Glutamatergic neuron (in vitro differentiated cells): ENCODE measurements around the gene ZNF253. TPM values are rescaled to one million over a fixed set of nuclear protein-coding genes. Genes with fewer than 3 reads are reported as not detected.
"Not testable (repeated sequence)": the region's sequence is repeated elsewhere in the genome, so short reads cannot be mapped to it uniquely, and the experiment has no call there.

Experiments used
- DNase-seq: peaks from one replicate; pipeline ENCODE4 v3.0.0; 2022
- H3K27ac Mint-ChIP-seq: one replicate; pipeline ENCODE4 v1.8.0; 2020; ENCODE audit warnings: mild to moderate bottlenecking, mixed read lengths, inconsistent platforms; ENCODE audit not compliant: unreplicated experiment
- H3K27me3 Mint-ChIP-seq: one replicate; pipeline ENCODE4 v1.8.0; 2020; ENCODE audit warnings: mild to moderate bottlenecking, moderate library complexity, mixed read lengths, inconsistent platforms; ENCODE audit not compliant: unreplicated experiment
- H3K36me3 Mint-ChIP-seq: one replicate; pipeline ENCODE4 v1.8.0; 2020; ENCODE audit warnings: mild to moderate bottlenecking, mixed read lengths, inconsistent platforms; ENCODE audit not compliant: unreplicated experiment
- H3K4me1 Mint-ChIP-seq: one replicate; pipeline ENCODE4 v1.8.0; 2020; ENCODE audit warnings: mild to moderate bottlenecking, low read depth, mixed read lengths, inconsistent platforms; ENCODE audit not compliant: unreplicated experiment
- H3K4me3 Mint-ChIP-seq: one replicate; pipeline ENCODE4 v1.8.0; 2020; ENCODE audit warnings: mild to moderate bottlenecking, mixed read lengths, inconsistent platforms; ENCODE audit not compliant: unreplicated experiment
- H3K9me3 Mint-ChIP-seq: one replicate; pipeline ENCODE4 v1.8.0; 2020; ENCODE audit warnings: mild to moderate bottlenecking, moderate library complexity, mixed read lengths, inconsistent platforms; ENCODE audit not compliant: unreplicated experiment
- total RNA-seq: library from RNA; stranded (reverse); fragmentation: NEBNext Ultra II Directional; extraction: Animal tissue kit (Norgen Biotek cat#: 25700); gene quantifications from one replicate; pipeline ENCODE4 v1.2.1, GENCODE V29; 2021; ENCODE audit not compliant: unreplicated experiment
- TF ChIP-seq, protein P1 (sequence below): fragments of 200-600 bp; sonication (generic); IDR thresholded peaks from one replicate; pipeline ENCODE4 v1.5.0; 2021; ENCODE audit not compliant: partially characterized antibody, unreplicated experiment

Gene ZNF253
- total RNA-seq, 1 donor from 2014 or later = 56.0 TPM

DNA sequence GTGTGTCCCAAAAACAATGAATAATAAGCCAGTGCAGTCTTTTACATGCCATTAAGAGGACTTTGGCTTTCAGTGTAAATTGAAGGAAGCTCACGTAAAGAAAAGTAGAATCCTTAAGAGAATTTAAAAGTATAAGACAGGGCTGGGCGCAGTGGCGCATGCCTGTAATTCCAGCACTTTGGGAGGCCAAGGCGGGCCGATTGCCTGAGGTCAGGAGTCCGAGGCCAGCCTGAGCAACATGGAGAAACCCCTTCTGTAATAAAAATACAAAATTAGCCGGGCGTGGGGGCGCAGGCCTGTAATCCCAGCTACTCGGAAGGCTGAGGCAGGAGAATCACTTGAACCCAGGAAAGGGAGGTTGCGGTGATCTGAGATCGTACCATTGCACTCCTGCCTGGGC is 17.9 kb upstream of the ZNF253 start:
- TF ChIP-seq, protein P1, sequence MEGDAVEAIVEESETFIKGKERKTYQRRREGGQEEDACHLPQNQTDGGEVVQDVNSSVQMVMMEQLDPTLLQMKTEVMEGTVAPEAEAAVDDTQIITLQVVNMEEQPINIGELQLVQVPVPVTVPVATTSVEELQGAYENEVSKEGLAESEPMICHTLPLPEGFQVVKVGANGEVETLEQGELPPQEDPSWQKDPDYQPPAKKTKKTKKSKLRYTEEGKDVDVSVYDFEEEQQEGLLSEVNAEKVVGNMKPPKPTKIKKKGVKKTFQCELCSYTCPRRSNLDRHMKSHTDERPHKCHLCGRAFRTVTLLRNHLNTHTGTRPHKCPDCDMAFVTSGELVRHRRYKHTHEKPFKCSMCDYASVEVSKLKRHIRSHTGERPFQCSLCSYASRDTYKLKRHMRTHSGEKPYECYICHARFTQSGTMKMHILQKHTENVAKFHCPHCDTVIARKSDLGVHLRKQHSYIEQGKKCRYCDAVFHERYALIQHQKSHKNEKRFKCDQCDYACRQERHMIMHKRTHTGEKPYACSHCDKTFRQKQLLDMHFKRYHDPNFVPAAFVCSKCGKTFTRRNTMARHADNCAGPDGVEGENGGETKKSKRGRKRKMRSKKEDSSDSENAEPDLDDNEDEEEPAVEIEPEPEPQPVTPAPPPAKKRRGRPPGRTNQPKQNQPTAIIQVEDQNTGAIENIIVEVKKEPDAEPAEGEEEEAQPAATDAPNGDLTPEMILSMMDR = no peak
- no peak for DNase-seq
- Mint-ChIP-seq H3K27ac (no peak overlapping the region), H3K36me3 (peaks cover 4% of the 10 kb centered on the region), H3K9me3 (peaks cover 1% of the 10 kb centered on the region), H3K27me3 (no peaks in the 10 kb centered on the region), H3K4me1 (no peaks in the 10 kb centered on the region), H3K4me3 (no peak overlapping the region)

DNA sequence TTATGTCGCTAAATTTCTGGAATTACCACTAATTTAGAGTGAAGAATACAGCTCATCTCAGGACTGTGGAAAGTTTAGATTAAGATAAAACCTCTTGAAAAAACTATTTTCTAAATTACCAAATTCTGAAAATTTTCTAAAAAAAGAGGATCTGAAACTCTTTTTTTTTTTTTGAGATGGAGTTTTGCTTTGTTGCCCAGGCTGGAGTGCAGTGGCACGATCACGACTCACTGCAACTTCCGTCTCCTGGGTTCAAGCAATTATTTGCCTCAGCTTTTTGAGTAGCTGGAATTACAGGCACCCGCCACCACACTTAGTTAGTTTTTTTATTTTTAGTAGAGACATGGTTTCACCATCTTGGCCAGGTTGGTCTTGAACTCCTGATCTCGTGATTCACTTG is 16.6 kb upstream of the ZNF253 start:
- Mint-ChIP-seq H3K27ac (no peak overlapping the region), H3K9me3 (no peaks in the 10 kb centered on the region), H3K27me3 (no peaks in the 10 kb centered on the region), H3K4me3 (no peak overlapping the region), H3K4me1 (no peaks in the 10 kb centered on the region), H3K36me3 (no peaks in the 10 kb centered on the region)
- TF ChIP-seq, protein P1 = no peak
- DNase-seq = no peak

DNA sequence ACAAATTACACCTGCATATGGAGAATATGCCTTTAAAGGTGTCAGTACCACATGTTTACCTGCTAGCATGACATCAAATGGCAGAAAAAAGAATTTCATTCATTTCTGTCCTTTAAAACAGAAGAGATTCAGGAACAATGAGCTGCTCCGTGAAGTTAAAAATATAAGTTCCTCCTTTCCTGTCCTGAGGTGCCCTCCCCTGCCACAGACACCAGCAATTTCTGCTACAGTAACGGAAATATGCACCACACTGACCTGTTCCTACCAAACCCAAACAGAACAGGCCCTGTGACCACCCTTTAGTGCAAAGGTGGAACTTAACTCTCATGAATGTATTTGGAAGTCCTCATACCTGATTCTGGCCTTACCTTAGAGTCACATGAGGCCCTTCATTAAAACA is 13.9 kb upstream of the ZNF253 start:
- not testable (repeated sequence) for H3K36me3 Mint-ChIP-seq, H3K4me3 Mint-ChIP-seq, DNase-seq, H3K27ac Mint-ChIP-seq, H3K4me1 Mint-ChIP-seq, H3K9me3 Mint-ChIP-seq, H3K27me3 Mint-ChIP-seq

- no peak overlapping the region for H3K4me3 Mint-ChIP-seq
- no peak overlapping the region for H3K27ac Mint-ChIP-seq
- peaks cover 4% of the 10 kb centered on the region for H3K9me3 Mint-ChIP-seq
- peaks cover 5% of the 10 kb centered on the region for H3K36me3 Mint-ChIP-seq
- TF ChIP-seq, protein P1 = no peak
- no peak for DNase-seq
- H3K4me1 Mint-ChIP-seq = peaks cover 3% of the 10 kb centered on the region
- H3K27me3 Mint-ChIP-seq = no peaks in the 10 kb centered on the region
Observed at GRCh38 chr19:19858751-19859150, 6.9 kb upstream of the ZNF253 start.

DNA sequence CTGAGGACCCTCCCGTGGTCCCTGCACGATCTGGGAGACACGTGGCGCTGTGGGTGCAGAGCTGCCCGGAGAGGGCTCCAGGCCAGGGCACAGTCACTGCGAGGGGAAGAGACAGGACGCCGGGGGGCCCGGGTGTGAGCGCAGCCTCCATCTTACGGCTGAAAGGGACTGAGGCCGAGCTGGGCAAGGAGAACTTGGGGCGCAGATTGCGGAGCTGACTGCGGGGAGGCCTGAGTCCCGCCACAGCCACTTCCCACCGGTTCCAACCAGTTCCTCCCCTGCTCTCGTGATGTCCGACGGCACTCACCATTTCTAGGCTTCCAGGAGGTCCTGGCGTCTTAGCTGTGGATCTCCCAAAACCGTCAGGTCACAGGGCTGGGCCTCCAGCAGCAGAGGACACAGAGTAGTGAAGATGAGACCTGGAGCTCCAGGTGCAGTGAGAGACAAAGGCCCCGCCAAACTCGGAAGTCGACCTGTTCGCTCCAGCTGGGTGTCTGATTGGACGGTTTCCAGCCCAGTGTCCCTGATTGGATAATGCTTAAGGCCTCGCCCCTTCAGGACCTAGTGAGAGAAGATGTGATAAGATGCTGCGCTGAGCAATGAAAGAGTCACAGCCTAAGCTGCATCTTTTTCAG is 4.8 kb upstream of the ZNF253 start:
- DNase-seq = peak; percentile 76
- peaks cover 7% of the 10 kb centered on the region for H3K27me3 Mint-ChIP-seq
- peaks cover 3% of the 10 kb centered on the region for H3K4me1 Mint-ChIP-seq
- peaks cover under 1% of the 10 kb centered on the region for H3K36me3 Mint-ChIP-seq
- TF ChIP-seq, protein P1 = no peak
- peak overlapping the region; percentile 96 for H3K27ac Mint-ChIP-seq
- peak overlapping the region; percentile 94 for H3K4me3 Mint-ChIP-seq
- peaks cover 9% of the 10 kb centered on the region for H3K9me3 Mint-ChIP-seq
